ENCODE results near the gene ATF6. TPM values are rescaled to one million over a fixed set of nuclear protein-coding genes. Genes with fewer than 3 reads are reported as not detected.
"Not testable (repeated sequence)": the region's sequence is repeated elsewhere in the genome, so short reads cannot be mapped to it uniquely, and the experiment has no call there.

ATF6 gene
- total RNA-seq, 1 experiment from 2014 or later: 16.4 TPM

DNA sequence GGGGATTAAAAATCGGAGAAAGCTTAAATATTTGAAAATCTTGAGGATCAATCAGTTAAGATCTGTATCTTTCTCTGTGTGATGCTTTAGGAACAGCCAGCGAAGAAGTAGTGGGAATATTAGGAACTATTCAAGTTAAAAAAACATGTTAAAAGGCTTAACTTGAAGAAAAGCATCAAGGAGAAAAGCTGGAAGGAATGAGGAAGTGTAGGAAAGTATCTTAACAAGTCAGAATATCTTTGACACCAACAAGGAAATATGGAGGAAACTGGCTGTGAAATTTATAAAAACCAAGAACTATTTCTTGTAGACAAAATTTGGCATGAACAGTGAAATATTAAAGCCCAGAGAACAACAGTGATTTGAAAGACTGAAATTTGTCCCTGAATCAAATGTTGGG, 60.4 kb downstream of the ATF6 start:
- no TSS peak for BruUV-seq (replicated peaks)
- Histone ChIP-seq H3K9me3 (ENCODE audit: control insufficient read depth, insufficient read depth, low read depth, low read length) (no peaks in the 10 kb centered on the region), H3K36me3 (ENCODE audit: control insufficient read depth, insufficient read depth, low read length) (no peaks in the 10 kb centered on the region; the same call in none of the 2 replicates), H3K4me3 (ENCODE audit: low read depth in 2 of 2, low read length in 2 of 2) (no peak overlapping the region), H3K27ac (ENCODE audit: low read length) (no peak overlapping the region), H3K27me3 (ENCODE audit: control insufficient read depth, insufficient read depth, low read length) (no peaks in the 10 kb centered on the region), H3K4me1 (ENCODE audit: control insufficient read depth, insufficient read depth, low read length) (no peaks in the 10 kb centered on the region)
- ChIA-PET POLR2A (no interaction called here), CTCF (no interaction called here)
- no peak for TF ChIP-seq TCF7L2 (IDR thresholded peaks at IDR 0.05; ENCODE audit: low read depth, low read length)
- TF ChIP-seq POLR2AphosphoS5 (IDR thresholded peaks at IDR 0.05; ENCODE audit: low read depth, low read length): no peak
- TF ChIP-seq, protein P1, sequence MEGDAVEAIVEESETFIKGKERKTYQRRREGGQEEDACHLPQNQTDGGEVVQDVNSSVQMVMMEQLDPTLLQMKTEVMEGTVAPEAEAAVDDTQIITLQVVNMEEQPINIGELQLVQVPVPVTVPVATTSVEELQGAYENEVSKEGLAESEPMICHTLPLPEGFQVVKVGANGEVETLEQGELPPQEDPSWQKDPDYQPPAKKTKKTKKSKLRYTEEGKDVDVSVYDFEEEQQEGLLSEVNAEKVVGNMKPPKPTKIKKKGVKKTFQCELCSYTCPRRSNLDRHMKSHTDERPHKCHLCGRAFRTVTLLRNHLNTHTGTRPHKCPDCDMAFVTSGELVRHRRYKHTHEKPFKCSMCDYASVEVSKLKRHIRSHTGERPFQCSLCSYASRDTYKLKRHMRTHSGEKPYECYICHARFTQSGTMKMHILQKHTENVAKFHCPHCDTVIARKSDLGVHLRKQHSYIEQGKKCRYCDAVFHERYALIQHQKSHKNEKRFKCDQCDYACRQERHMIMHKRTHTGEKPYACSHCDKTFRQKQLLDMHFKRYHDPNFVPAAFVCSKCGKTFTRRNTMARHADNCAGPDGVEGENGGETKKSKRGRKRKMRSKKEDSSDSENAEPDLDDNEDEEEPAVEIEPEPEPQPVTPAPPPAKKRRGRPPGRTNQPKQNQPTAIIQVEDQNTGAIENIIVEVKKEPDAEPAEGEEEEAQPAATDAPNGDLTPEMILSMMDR (IDR thresholded peaks at IDR 0.05): no peak
- TF ChIP-seq REST (IDR thresholded peaks at IDR 0.05; ENCODE audit: insufficient read depth in 1 of 2, low read depth in 2 of 2, low read length in 1 of 2): no peak
- TF ChIP-seq SIN3A (IDR thresholded peaks at IDR 0.05; ENCODE audit: borderline replicate concordance, insufficient read depth, low read depth, low read length): no peak
- in situ Hi-C loops (cut with HindIII; ENCODE audit: low pct_unique_long_range_greater_than_20kb, low sequenced_read_pairs) (no loop called here), intact Hi-C loops (cut with micrococcal nuclease; ENCODE audit: unreplicated experiment) (no loop called here)
- ATAC-seq (no peak), DNase-seq (ENCODE audit: low read depth, low spot score) (no peak)

DNA sequence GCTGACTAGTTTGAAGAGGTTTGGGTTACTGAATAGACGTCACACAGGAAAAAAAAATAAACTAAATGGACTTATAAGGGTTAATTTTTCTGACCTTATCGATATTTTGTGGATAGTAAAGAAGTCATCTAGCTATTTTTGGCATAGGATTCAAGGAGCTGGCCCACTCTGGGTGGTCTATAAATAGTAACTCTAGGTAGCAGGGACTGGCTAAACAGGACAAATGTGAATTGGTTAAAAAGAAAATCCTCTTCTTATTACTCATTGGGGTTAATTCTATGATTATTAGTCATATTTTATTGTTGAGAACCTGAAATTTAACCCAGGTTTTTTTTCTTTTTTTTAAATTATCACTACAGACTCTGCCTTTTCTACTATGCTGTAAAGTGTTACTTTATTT, 61.7 kb downstream of the ATF6 start:
- Histone ChIP-seq H3K4me3 (ENCODE audit: low read depth in 2 of 2, low read length in 2 of 2) (no peak overlapping the region), H3K27me3 (ENCODE audit: control insufficient read depth, insufficient read depth, low read length) (no peaks in the 10 kb centered on the region), H3K27ac (ENCODE audit: low read length) (no peak overlapping the region), H3K4me1 (ENCODE audit: control insufficient read depth, insufficient read depth, low read length) (no peaks in the 10 kb centered on the region), H3K36me3 (ENCODE audit: control insufficient read depth, insufficient read depth, low read length) (no peaks in the 10 kb centered on the region; the same call in 1 of the 2 replicates), H3K9me3 (ENCODE audit: control insufficient read depth, insufficient read depth, low read depth, low read length) (no peaks in the 10 kb centered on the region)
- DNase-seq (ENCODE audit: low read depth, low spot score) (no peak), ATAC-seq (no peak)
- intact Hi-C loops (cut with micrococcal nuclease; ENCODE audit: unreplicated experiment): no loop called here
- no peak for TF ChIP-seq REST (IDR thresholded peaks at IDR 0.05; ENCODE audit: insufficient read depth in 1 of 2, low read depth in 2 of 2, low read length in 1 of 2)
- no peak for TF ChIP-seq TCF7L2 (IDR thresholded peaks at IDR 0.05; ENCODE audit: low read depth, low read length)
- TF ChIP-seq, protein P1 (IDR thresholded peaks at IDR 0.05): no peak
- no peak for TF ChIP-seq POLR2AphosphoS5 (IDR thresholded peaks at IDR 0.05; ENCODE audit: low read depth, low read length)
- TF ChIP-seq SIN3A (IDR thresholded peaks at IDR 0.05; ENCODE audit: borderline replicate concordance, insufficient read depth, low read depth, low read length): no peak
- in situ Hi-C loops (cut with HindIII; ENCODE audit: low pct_unique_long_range_greater_than_20kb, low sequenced_read_pairs): no loop called here
- BruUV-seq (replicated peaks): no TSS peak
- ChIA-PET POLR2A (no interaction called here), CTCF (no interaction called here)

- DNase-seq (ENCODE audit: low read depth, low spot score); H3K27ac ChIP-seq (ENCODE audit: low read length); intact Hi-C loops (cut with micrococcal nuclease; ENCODE audit: unreplicated experiment); CTCF ChIA-PET; BruUV-seq (replicated peaks); H3K9me3 ChIP-seq (ENCODE audit: control insufficient read depth, insufficient read depth, low read depth, low read length); H3K27me3 ChIP-seq (ENCODE audit: control insufficient read depth, insufficient read depth, low read length); H3K36me3 ChIP-seq (ENCODE audit: control insufficient read depth, insufficient read depth, low read length); ATAC-seq; H3K4me3 ChIP-seq (ENCODE audit: low read depth in 2 of 2, low read length in 2 of 2); in situ Hi-C loops (cut with HindIII; ENCODE audit: low pct_unique_long_range_greater_than_20kb, low sequenced_read_pairs); POLR2A ChIA-PET; H3K4me1 ChIP-seq (ENCODE audit: control insufficient read depth, insufficient read depth, low read length): not testable (repeated sequence)
These were observed 66.3 kb downstream of the ATF6 start for GRCh38 chr1:161832299-161832907.

All from Panc1 (cell line).